ENCODE data around the gene TMBIM1. TPM values are rescaled to one million over a fixed set of nuclear protein-coding genes. Genes with fewer than 3 reads are reported as not detected.
A peak's percentile ranks its signal among the peaks of the same experiment; 100 is the strongest.

Gene TMBIM1
- total and polyA plus RNA-seq, 3 donors from 2014 or later: 59.9 to 81.0 (median 77.6) TPM

DNA sequence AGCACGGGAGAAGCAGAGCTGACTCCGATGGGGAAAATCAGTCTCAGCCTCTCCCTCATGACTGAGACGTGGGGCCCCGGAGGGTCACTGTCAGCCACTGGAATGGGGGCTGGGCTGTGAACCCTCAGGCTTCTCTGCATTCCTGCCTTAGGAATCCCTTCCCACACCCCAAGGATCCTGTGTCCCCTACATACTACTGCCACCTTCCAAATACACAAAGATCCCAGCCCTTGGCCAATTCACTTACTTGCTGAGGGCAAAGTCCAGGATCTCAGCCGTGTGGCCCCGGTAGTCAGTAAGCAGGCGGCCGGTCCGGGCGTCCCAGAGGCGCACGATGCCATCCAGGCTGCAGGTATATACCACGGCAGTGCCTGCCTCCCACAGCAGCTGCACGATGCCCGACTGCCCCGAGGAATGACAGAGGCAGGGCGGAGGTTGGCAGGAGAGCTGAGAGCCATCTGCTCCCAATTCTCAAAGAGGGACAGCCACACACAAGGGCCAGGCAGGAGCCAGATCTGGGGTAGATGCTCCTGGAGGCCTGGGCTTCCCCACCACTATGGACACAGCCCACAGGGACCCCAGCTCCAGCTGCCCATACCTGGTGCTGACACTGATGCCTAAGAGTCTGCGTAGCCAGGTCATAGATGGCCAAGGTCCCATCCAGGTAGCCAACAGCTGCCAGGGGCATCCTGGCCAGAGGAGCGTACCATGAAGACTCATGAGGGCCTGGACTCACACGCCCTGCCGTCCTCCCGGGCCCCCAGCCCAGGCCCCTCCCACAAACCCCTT is 27.3 kb downstream of the TMBIM1 start:
- DNase-seq: no peak
- no peak overlapping the region for H3K4me3 ChIP-seq
- no peaks in the 10 kb centered on the region for H3K27me3 ChIP-seq
- no peak overlapping the region for H3K27ac ChIP-seq
- H3K4me1 ChIP-seq: peaks cover 38% of the 10 kb centered on the region
- 87 to 92% methylated on average over 7 to 21 of the region's 22 CpGs for WGBS, 2 donors
- intact Hi-C loops (cut with DNase I; ENCODE audit: low total_unique reads): no loop called here
- H3K36me3 ChIP-seq (ENCODE audit: low read depth, missing control alignments): no peaks in the 10 kb centered on the region
- TF ChIP-seq POLR2A (IDR thresholded peaks at IDR 0.05): no peak
- no peak for TF ChIP-seq CTCF (IDR thresholded peaks at IDR 0.05)
- no peaks in the 10 kb centered on the region for H3K9me3 ChIP-seq

DNA sequence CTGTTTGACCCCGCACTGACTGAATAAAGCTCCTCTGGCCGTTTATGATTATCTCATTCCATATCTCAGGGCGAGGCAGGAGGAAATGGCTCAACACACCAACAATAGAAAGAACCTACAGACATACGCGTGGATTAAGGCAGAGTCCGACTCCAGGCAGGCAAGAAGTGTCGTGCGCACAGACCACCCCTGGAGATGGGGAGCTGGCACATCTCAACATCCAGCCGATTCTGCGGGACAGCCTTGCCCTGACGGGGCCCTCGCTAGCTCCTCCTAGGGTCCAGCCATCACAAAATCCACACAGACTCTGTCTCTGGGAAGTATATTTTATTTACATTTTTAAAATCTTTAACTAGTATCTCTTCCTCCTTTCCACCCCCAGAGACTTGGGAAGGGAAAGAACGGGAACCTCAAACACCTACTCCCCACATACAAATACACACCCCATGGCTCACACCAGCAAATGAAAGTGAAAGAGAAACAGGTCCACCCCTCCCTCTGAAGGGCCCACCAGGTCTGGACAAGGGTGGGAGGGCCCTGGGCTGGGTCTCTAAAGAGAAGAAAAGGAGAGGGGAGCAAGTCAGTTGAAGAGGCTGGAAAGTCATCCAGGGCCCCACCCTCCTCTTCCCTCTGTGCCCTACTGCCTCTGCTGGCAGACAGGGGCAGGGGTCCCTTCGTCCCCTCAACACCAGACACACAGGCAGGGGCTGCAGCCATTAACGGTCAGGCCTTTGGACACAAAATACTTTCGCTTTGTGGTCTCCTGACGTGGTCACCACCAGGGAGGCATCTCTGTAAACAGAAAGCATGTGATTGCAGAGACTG is 28.3 kb downstream of the TMBIM1 start:
- Histone ChIP-seq H3K36me3 (ENCODE audit: low read depth, missing control alignments) (no peaks in the 10 kb centered on the region), H3K4me3 (no peak overlapping the region), H3K9me3 (no peaks in the 10 kb centered on the region), H3K4me1 (peaks cover 44% of the 10 kb centered on the region), H3K27ac (no peak overlapping the region), H3K27me3 (no peaks in the 10 kb centered on the region)
- DNase-seq: no peak
- intact Hi-C loops (cut with DNase I; ENCODE audit: low total_unique reads): no loop called here
- 78 to 88% methylated on average over 10 to 17 of the region's 17 CpGs for WGBS, 2 donors
- no peak for TF ChIP-seq POLR2A (IDR thresholded peaks at IDR 0.05)
- no peak for TF ChIP-seq CTCF (IDR thresholded peaks at IDR 0.05)

- intact Hi-C loops (cut with DNase I; ENCODE audit: low total_unique reads): no loop called here
- Histone ChIP-seq H3K27ac (peak overlapping the region in 1 of 2 donors; percentile 19), H3K36me3 (ENCODE audit: low read depth, missing control alignments) (no peaks in the 10 kb centered on the region), H3K27me3 (no peaks in the 10 kb centered on the region), H3K4me1 (peaks cover 46% of the 10 kb centered on the region), H3K9me3 (no peaks in the 10 kb centered on the region), H3K4me3 (no peak overlapping the region)
- 71 to 87% methylated on average over 14 to 39 of the region's 39 CpGs for WGBS, 2 donors
- no peak for DNase-seq
- no peak for TF ChIP-seq POLR2A (IDR thresholded peaks at IDR 0.05)
- no peak for TF ChIP-seq CTCF (IDR thresholded peaks at IDR 0.05)
These were observed 29.4 kb downstream of the TMBIM1 start for GRCh38 chr2:218262631-218263586.

DNA sequence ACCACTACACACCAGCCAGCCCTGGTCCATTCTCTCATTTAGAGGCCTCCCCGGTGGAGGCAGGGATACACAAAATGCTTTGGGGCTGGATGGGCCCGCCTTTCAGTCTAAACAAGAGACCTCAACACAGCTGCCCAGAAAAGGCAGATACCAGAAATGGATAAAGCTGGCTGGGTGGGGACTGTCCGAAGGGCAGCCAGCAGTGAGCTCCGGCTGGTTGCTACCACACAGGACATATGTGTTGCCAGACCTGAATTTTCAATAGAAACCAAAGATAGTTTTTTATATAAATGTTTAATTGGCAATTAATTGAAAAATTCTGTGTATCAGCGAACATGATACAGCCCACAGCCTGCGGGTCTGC is 30.1 kb downstream of the TMBIM1 start:
- TF ChIP-seq POLR2A (IDR thresholded peaks at IDR 0.05) (no peak), CTCF (IDR thresholded peaks at IDR 0.05) (no peak)

More for the DNA sequence above, 30.1 kb downstream of the TMBIM1 start:
- no peak for DNase-seq
- Histone ChIP-seq H3K4me3 (no peak overlapping the region), H3K9me3 (no peaks in the 10 kb centered on the region), H3K27me3 (no peaks in the 10 kb centered on the region), H3K27ac (peak overlapping the region in 1 of 2 donors; percentile 19), H3K36me3 (ENCODE audit: low read depth, missing control alignments) (no peaks in the 10 kb centered on the region), H3K4me1 (peaks cover 46% of the 10 kb centered on the region)
- WGBS, 2 donors: 61 to 71% methylated on average over 6 of the region's 6 CpGs
- intact Hi-C loops (cut with DNase I; ENCODE audit: low total_unique reads): no loop called here
